ENCODE measurements around the gene GBX1. TPM values are rescaled to one million over a fixed set of nuclear protein-coding genes. Genes with fewer than 3 reads are reported as not detected.

The GBX1 gene
- total and polyA plus RNA-seq, 2 of the 4 experiments (the other 2 are of a cell fraction) = not detected

DNA sequence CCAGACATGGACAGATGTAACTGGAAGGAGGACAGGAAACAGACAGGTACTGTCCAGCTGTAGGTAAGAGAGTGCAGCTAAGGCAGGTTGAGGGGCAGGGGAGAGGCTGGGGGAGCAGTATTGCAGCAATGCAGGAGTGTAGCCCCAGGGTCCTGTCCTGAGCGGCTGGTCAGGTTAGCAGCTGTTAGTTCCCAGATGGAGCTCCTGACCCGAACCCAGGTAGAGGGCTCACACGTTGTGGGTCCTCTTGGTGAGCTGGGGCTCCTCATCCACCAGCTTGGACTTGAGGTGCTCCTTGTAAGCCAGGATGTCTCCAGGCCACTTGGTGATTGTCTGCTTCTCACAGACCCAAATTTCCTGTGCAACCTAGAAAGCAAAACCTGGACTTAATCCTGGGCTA is 46.3 kb upstream of the GBX1 start:
- no peak for TF ChIP-seq SMC3 (IDR thresholded peaks at IDR 0.05; ENCODE audit: low read depth, low read length)
- TF ChIP-seq NFE2L2 (IDR thresholded peaks at IDR 0.05; ENCODE audit: low read depth, low read length) = no peak
- no peak for TF ChIP-seq FOS (IDR thresholded peaks at IDR 0.05; ENCODE audit: low read depth, low read length)
- no peak for TF ChIP-seq MAZ (IDR thresholded peaks at IDR 0.05; ENCODE audit: borderline replicate concordance, low read depth, low read length)
- TF ChIP-seq POLR2A (IDR thresholded peaks at IDR 0.05; ENCODE audit: low read depth, low read length) = no peak
- TF ChIP-seq RCOR1 (IDR thresholded peaks at IDR 0.05; ENCODE audit: insufficient replicate concordance, low read length) = no peak
- TF ChIP-seq MAFK (IDR thresholded peaks at IDR 0.05; ENCODE audit: low read depth, low read length) = no peak
- no peak for TF ChIP-seq RFX5 (IDR thresholded peaks at IDR 0.05; ENCODE audit: low read depth, low read length)
- TF ChIP-seq USF2 (IDR thresholded peaks at IDR 0.05; ENCODE audit: low read depth, low read length) = no peak
- TF ChIP-seq CHD1 (IDR thresholded peaks at IDR 0.05; ENCODE audit: low read depth, low read length) = no peak
- no peak for TF ChIP-seq BHLHE40 (IDR thresholded peaks at IDR 0.05; ENCODE audit: low read depth, low read length)

More for the DNA sequence above, 46.3 kb upstream of the GBX1 start:
- Histone ChIP-seq H3K79me1 (ENCODE audit: low read depth in 1 of 2, low read length in 2 of 2) (no peaks in the 10 kb centered on the region), H2BK20ac (ENCODE audit: low read depth, low read length) (no peak overlapping the region), H2AK9ac (replicated peaks; ENCODE audit: low read depth, low read length, poor library complexity) (no peak overlapping the region), H3K27me3 (ENCODE audit: control insufficient read depth, insufficient read depth, low read length) (peaks cover 2% of the 10 kb centered on the region; the same call in 1 of the 2 replicates), H3K4me2 (ENCODE audit: low read depth, low read length) (no peak overlapping the region), H3K18ac (ENCODE audit: low read depth, low read length) (no peak overlapping the region), H2BK5ac (ENCODE audit: low read depth, low read length, poor library complexity, severe bottlenecking) (no peak overlapping the region), H3K27ac (ENCODE audit: insufficient read depth, low read length) (no peak overlapping the region), H4K20me1 (ENCODE audit: insufficient read depth, low read length) (no peaks in the 10 kb centered on the region), H3K9me1 (ENCODE audit: insufficient read depth, low read length) (no peaks in the 10 kb centered on the region; the same call in 1 of the 2 replicates), H3K9me3 (ENCODE audit: control insufficient read depth, insufficient read depth, low read length) (no peaks in the 10 kb centered on the region), H3K36me3 (ENCODE audit: control insufficient read depth, insufficient read depth, low read length) (peaks cover 58% of the 10 kb centered on the region), H2BK15ac (ENCODE audit: low read depth, low read length) (no peak overlapping the region), H3K4me1 (ENCODE audit: control insufficient read depth, insufficient read depth, low read length) (no peaks in the 10 kb centered on the region), H3K4me3 (ENCODE audit: insufficient read depth, low read depth, low read length) (no peak overlapping the region), H3K56ac (ENCODE audit: extremely low read depth, insufficient read depth, low read length) (no peak overlapping the region), H4K91ac (ENCODE audit: insufficient read depth, low read depth, low read length) (no peak overlapping the region), H4K5ac (ENCODE audit: low read depth, low read length) (no peak overlapping the region), H3K4ac (ENCODE audit: low read depth, low read length) (no peak overlapping the region), H3K14ac (replicated peaks; ENCODE audit: low read depth, low read length) (no peak overlapping the region), H3K9ac (ENCODE audit: low read depth, low read length) (no peak overlapping the region), H2BK120ac (ENCODE audit: low read depth, low read length) (no peak overlapping the region), H2AFZ (replicated peaks; ENCODE audit: low read length, poor library complexity) (no peak overlapping the region), H3K23ac (ENCODE audit: low read depth, low read length) (no peak overlapping the region), H2AK5ac (ENCODE audit: low read depth, low read length) (no peak overlapping the region), H4K8ac (ENCODE audit: low read depth in 2 of 2, low read length in 2 of 2) (no peak overlapping the region)
- intact Hi-C loops (cut with micrococcal nuclease) (no loop called here), in situ Hi-C loops (cut with MboI; ENCODE audit: low sequenced_read_pairs) (no loop called here), dilution Hi-C loops (cut with HindIII; ENCODE audit: low sequenced_read_pairs, unreplicated experiment) (no loop called here)
- ATAC-seq (ENCODE audit: low read depth) (no peak), DNase-seq (no peak)
- ChIA-PET POLR2A (ENCODE audit: unreplicated experiment) (no interaction called here), CTCF (no interaction called here)
- WGBS, 2 experiments (ENCODE audit: extremely low coverage in 2 of 2, insufficient read length in 1 of 2) = 85% methylated on average over 2 of the region's 3 CpGs; no CpG with 5 or more reads in 1 of the 2 experiments
- no TSS peak for BruUV-seq (replicated peaks)
